Right ventricle myocardium superior (tissue), 1 donor: Measurements from ENCODE around the gene COL16A1. TPM values are rescaled to one million over a fixed set of nuclear protein-coding genes. Genes with fewer than 3 reads are reported as not detected.
A peak's percentile ranks its signal among the peaks of the same experiment; 100 is the strongest.

ENCODE experiments used
- ATAC-seq: fragments of 200-7000 bp; cut with Tn5 transposase; one replicate; pipeline ENCODE4 v1.9.1; 2020; ENCODE audit warnings: mild to moderate bottlenecking; ENCODE audit not compliant: poor library complexity
- DNase-seq: peaks from one replicate; pipeline ENCODE4 v3.0.0-alpha.2; 2020
- intact Hi-C: fragments of 100-400 bp; cut with DNase I; formaldehyde crosslinking; loops from one replicate; pipeline ENCODE4 v1.11.2; 2022
- total RNA-seq: library from RNA; stranded (reverse); fragmentation: NEBNext Ultra II Directional; extraction: Animal tissue kit (Norgen Biotek cat#: 25700); gene quantifications from one replicate; pipeline ENCODE4 v1.2.1, GENCODE V29; 2021
- donor health status: DM: no; HTN: yes; CAD: no; lungs with severe emphysema.

Gene COL16A1
- total RNA-seq, 1 donor from 2014 or later = 10.9 TPM

DNA sequence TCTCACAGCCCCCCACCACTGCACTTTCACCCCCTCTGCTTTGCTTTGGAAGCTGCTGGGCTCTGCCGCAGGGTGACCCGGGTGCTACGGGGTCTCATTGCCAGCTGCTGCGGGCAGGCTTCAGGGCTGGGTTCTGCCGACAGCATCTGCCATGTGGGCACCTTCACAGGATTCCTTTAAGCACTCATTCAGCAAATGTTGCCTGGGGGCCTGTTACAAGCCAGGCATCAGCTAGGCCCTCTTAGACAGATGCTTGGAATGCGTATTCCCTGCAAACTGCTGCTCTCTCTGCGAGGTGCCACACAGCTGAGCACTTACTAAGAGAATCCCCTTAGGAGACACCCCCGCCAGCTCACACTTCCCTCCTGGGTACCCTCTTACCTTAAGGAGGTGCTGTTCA, 29.2 kb downstream of the COL16A1 start:
- ATAC-seq (no peak), DNase-seq (no peak)
- intact Hi-C loops = loop anchor here (5.0 kb wide), 1 partner anchor 38 kb away; no protein-coding TSS in a partner anchor

DNA sequence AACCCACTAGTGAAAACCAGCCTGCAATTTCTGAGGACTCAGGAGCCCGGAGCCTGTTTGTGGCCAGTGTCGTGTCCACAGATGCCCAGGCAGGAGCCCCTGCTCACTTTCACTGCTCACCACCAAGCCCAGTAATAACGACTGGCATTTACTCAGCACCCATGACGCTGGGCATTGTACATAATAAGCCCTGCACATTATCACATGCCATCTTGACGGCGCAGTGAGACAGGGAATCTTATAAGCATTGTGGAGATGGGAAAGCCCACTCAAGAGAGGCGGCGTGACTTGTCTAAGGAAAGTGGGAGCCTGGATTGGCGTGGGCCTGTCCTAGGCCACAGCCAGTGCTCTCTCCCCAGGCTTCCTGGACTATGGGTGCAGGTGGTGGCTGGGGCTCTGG, 30.4 kb downstream of the COL16A1 start:
- intact Hi-C loops = no loop called here
- DNase-seq (no peak), ATAC-seq (no peak)

- ATAC-seq (peak; percentile 21), DNase-seq (no peak)
- intact Hi-C loops = no loop called here
Measured at GRCh38 chr1:31672986-31673385, 30.8 kb downstream of the COL16A1 start.

- no peak for ATAC-seq
- DNase-seq = no peak
- intact Hi-C loops = no loop called here
Measured at GRCh38 chr1:31671561-31672201, 32.1 kb downstream of the COL16A1 start.

DNA sequence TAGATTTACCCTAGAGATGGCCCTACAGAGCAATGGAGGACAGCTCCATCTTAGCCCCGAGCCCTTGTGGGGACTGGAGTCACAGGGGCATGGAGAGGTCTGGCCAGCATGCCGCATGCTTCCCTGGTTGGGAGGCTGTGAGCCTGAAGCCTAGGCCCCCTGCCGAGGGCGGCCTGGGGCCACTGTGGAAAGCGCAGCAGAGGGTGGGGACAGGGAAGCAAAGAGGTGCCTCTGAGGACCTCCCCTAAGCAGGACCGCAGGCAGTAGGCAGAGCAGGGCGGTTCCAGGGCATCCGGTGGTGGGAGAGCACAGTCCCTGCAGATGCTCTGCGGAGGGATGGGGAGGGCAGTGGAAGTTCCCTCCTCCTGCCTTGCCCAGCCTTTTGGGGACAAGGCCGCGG, 32.7 kb downstream of the COL16A1 start:
- ATAC-seq (no peak), DNase-seq (no peak)
- intact Hi-C loops = no loop called here

- no peak for DNase-seq
- intact Hi-C loops = no loop called here
- peak; percentile 1 for ATAC-seq
Measured at GRCh38 chr1:31670593-31670964, 33.2 kb downstream of the COL16A1 start.

DNA sequence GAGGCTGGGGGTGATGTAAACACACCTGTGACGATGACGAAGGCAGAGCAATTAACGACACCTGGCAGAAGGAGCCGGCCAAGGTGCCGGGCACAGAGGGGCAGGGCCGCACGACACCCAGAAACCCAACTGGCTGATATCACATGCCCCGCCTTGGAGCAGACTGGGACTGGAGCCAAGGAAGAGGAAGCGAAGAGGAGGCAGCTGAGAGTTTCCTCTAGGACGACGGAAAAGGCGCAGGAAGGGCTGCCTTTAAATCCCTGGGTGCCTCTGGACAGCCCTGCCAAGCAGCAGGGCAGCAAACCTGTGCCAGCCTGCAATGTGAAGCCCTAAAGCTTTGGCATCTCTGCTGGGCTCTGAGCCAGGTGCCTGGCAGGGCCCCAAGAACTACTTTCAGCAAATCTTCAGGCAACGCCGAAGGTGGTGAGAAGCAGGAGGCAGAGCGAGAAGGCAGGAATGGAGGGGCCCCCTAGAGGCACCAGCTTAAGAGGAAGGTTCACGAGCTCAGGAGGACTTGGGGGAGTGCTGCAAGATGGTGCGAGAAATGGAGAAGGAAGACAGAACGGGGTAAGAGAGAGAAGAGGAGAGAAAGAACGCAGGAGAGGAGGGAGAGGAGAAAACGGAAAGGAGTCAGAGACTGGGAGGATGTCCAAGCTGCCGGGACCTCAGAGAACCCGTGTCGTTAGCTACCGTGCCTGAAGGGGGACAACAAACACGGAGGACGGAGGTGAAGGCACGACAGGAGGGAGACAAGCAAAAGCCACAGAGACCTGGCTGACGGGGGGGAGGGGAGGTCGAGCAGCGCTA, 33.8 kb downstream of the COL16A1 start:
- DNase-seq (peak; percentile 87), ATAC-seq (peak; percentile 76)
- intact Hi-C loops = loop anchor here (10.0 kb wide), 1 partner anchor 395 kb away; no protein-coding TSS in a partner anchor

GRCh38 chr1:31669433-31669785, 34.4 kb downstream of the COL16A1 start:
- ATAC-seq = no peak
- intact Hi-C loops = loop anchor here (10.0 kb wide), 1 partner anchor 395 kb away; no protein-coding TSS in a partner anchor
- DNase-seq = no peak

GRCh38 chr1:31668303-31668883, 35.4 kb downstream of the COL16A1 start:
- no peak for DNase-seq
- intact Hi-C loops = loop anchor here (10.0 kb wide), 1 partner anchor 396 kb away; no protein-coding TSS in a partner anchor

GRCh38 chr1:31667065-31667785, 36.6 kb downstream of the COL16A1 start:
- DNase-seq (no peak), ATAC-seq (no peak)
- intact Hi-C loops = loop anchor here (10.0 kb wide), 1 partner anchor 398 kb away; no protein-coding TSS in a partner anchor

More at GRCh38 chr1:31668303-31668883, 35.4 kb downstream of the COL16A1 start:
- no peak for ATAC-seq

- no peak for DNase-seq
- ATAC-seq = no peak
- intact Hi-C loops = loop anchor here (10.0 kb wide), 1 partner anchor 398 kb away; no protein-coding TSS in a partner anchor
Measured at GRCh38 chr1:31666263-31666963, 37.4 kb downstream of the COL16A1 start.

DNA sequence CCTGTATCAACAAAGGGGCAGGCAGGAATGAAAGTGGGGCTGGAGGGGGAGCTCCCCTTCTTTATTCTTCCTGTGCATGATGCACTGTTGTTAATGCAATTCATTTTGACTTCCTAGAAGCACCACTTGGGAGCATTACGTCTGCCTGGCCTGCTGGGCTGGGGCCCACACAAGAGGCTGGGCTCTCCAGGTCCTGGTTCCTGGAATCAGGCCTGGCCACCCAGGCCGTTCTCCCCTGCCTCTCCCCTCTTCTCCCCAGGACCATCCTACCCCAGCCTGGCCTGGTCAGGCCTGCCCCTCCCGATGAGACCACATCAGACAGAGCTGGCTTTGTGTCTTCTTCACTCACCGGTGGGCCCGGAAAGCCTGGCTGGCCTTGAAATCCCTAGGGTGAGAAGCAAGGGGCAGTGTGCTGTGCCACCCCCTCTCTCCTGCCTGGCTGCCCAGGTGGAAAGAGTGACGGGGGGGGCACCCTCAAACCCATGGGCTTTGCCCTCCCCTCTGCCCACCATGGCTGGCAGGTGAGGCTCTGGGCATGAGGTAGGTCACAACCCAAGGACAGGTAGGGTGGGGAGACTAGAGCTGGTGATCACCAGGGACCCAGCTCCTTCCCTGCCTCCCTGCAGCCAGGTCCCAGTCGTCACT, 38.5 kb downstream of the COL16A1 start:
- intact Hi-C loops = loop anchor here (2.0 to 10.0 kb wide), 2 partner anchors 123 to 399 kb away; no protein-coding TSS in a partner anchor
- DNase-seq (no peak), ATAC-seq (no peak)

DNA sequence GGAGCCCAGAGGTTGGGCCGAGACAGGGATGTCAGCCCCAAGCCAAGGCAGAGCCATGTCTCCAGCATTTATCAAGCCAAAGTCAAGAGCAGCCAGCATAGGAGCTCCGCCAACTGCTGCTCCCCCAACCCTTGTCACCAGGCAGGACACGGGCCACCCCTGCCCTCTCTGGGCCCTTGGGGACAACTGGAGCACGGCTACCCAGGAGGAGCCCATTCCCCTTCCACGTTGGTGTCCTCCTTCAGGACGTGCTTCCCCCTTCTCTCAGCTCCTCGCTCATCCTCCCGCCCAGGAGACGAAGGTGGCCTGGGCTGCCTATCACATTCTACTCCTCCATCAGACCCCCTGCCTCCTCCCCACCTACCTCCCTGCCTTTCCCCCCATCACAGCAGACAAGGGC, 39.3 kb downstream of the COL16A1 start:
- ATAC-seq (no peak), DNase-seq (no peak)
- intact Hi-C loops = loop anchor here (2.0 to 10.0 kb wide), 3 partner anchors 124 to 400 kb away; no protein-coding TSS in a partner anchor

- ATAC-seq (peak; percentile 71), DNase-seq (peak; percentile 69)
Measured at GRCh38 chr1:31663622-31664452, 40.0 kb downstream of the COL16A1 start.

DNA sequence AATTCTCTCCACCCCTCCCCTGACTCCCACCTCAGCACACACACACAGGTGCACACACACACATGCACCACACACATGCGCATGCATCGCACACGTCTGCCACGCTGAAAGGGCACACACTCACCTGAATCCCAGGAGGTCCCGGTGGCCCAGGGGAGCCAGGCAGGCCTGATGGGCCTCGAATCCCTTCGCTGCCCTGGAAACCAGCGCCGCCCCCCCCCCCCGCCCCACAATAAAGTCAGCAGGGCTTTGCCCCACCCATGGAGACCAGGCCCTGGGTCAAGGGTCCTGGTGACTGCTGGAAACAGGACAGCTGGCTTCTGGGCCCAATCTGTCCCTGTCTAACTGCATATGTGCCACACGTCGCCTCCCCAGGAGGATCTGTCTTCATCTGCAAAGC, 41.4 kb downstream of the COL16A1 start:
- DNase-seq = no peak
- ATAC-seq = no peak
- intact Hi-C loops = loop anchor here (5.0 to 10.0 kb wide), 2 partner anchors 305 to 402 kb away; no protein-coding TSS in a partner anchor

More at GRCh38 chr1:31663622-31664452, 40.0 kb downstream of the COL16A1 start:
- intact Hi-C loops = loop anchor here (2.0 to 10.0 kb wide), 3 partner anchors 125 to 401 kb away; no protein-coding TSS in a partner anchor

DNA sequence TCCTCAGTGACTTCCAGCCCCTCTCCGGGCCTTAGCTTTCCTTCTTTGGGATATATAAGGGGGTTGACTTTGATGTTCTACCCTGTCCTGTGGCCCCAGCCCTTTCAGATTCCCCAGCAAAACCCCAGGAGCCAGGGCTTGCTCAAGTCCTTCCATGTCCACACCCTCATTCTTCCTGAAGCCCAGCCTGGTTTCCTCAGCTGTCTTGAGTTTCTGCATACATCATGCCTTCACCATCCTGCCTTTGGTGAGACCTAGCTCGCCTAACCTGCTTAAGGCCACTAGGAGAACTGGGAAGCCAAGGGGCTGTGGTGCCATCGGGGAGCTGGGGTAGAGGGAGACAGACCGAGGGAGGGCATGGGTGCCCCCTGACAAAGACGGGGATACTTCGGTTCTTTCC, 42.0 kb downstream of the COL16A1 start:
- intact Hi-C loops = loop anchor here (5.0 to 10.0 kb wide), 2 partner anchors 305 to 403 kb away; no protein-coding TSS in a partner anchor
- no peak for DNase-seq
- no peak for ATAC-seq
